GM19193 (cell line): Measurements from ENCODE around the gene TUBGCP6.

Experiments
- POLR2A ChIP-seq: IDR thresholded peaks from 4 replicates; pipeline ENCODE4 v1.6.1; 2011; ENCODE audit not compliant: insufficient read depth, insufficient read length; ENCODE audit errors: extremely low read depth

Gene TUBGCP6

DNA sequence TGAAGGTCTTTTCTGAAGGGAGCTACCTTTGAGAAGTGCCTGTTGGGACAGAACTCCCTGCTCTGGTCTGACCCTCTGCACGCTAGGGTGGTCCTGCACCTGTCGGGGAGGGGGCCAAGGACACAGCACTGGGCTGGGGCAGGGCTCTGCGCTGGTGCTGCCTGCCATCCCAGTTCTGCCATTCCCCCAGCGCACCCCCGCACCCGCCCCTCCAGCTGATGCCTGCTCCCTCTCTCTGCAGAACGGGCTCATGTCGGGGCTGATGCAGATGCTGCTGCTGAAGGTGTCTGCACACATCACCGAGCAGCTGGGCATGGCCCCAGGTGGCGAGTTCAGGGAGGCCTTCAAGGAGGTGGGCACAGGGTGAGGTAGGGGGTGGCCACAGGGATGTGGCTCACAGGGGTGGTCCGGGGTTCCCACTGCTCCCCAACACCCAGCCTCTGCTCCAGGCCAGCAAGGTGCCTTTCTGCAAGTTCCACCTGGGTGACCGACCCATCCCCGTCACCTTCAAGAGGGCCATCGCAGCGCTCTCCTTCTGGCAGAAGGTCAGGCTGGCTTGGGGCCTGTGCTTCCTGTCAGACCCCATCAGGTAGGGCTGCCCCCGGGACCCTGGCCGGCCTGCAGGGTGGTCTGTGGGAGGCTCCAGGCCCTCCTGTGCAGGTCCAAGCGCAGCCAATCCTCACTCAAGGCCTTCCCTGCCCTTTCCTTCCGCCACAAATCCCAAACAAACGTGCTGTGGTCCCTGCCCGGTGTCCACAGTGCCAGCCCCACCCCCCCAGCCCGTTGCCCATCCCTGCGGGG, 47.6 kb downstream of the TUBGCP6 start:
- no peak for TF ChIP-seq POLR2A

DNA sequence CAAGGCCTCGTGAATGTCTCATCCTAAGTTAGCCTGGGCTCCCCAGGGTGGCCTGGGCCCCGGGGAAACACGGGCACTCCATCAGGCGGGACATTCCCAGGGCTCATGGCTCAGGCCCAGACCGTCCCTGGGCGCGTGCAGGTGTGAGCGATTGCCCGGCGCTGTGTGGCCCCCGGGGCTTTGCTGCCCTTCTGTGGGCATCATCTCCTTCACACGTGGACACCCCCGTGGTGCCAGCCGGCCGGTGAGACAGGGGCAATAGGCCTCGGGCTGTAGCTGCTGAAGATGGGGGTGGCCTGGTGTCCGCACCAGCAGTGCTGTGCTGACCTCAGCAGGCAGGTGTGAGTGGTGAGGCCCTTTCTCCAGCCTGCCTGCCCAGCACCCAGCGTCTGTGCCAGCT, 48.6 kb downstream of the TUBGCP6 start:
- TF ChIP-seq POLR2A, result no peak

DNA sequence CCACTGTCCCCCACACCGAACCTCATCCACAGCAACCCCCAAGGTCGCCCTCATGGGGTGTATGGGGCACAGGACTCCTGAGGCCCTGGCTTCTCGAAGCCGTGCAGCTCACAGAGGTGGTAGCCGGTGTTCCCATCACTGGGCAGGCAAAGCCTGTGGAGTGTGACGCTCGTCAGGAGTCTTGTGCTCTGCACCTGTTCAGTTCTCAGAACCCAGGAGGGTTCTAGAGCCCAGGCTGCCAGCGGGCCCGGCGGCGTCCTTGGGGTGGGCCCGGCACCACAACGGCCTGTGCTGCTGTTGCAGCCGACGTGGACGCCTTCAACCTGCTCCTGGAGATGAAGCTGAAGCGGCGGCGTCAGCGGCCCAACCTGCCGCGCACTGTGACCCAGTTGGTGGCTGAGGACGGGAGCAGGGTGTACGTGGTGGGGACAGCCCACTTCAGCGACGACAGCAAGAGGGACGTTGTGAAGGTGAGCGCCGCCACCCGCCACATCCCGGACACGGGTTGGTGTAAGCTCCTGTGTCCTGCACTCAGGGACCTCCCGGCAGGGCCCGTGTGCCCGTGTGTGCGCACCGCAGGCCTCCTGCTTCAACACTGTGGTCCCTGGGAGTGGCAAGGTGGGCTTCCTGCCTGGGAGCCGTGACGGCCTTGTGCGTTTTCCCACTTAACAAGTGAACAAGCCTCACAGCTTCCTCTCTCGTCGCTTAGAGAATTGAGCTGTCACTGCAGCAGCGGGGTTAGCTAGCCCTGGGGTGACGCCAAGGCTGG, 50.6 kb downstream of the TUBGCP6 start:
- no peak for TF ChIP-seq POLR2A

DNA sequence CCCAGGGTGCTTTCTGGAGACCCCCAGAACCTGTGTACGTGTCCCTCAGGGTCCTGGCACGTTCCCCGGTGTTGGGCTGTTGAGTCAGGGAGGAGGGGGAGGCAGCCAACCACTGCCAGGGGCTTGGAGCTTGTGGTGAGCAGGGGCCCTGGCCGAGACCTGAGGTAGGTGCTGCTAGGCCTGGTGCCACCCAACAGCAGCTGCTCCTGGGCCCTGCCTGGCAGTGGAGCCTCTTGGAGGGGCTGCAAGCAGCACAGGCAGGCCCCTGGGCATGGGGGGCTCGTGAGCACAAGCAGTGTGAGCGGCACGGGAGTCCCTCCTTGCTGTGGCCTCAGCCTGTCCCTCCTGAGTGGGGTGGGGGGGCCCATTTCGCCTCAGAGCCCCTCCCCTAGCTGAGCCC, 51.2 kb downstream of the TUBGCP6 start:
- TF ChIP-seq POLR2A, result no peak

DNA sequence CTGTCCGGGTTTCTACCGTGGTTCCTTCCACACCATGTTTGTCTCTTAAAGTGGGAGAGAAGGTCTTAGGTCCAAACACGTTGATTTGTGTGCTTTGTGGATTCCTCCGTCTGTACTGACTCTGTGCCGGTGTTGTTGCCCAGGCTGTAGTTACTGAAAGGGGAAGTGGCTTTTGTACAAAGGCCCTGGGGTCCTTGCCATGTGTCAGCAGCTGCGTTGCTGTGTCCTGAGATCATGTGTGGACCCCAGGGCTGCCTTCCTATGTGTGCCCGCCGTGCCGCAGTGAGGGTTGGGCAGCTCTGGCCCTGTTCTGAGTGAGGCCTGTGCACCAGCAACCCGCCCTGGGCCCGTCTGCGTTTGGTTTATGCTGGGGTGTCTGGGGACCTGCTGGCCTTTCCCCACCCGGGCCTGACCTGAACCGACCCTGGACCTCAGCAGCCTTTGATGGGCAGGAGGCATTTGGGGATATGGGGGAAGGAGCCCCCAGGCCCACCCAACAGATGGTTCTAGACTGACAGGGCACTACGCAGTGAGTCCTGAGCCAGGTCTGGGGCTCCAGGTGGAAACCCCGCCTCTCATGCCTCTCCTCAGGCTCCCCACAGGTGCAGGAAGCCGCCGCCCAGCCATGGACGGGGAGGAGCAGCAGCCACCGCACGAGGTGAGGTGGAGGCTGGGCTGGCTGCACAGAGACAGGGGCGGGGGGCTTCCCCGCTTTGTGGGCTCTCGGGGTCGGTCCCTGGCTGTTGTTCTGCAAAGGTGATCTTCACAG, 52.2 kb downstream of the TUBGCP6 start:
- TF ChIP-seq POLR2A, result no peak

DNA sequence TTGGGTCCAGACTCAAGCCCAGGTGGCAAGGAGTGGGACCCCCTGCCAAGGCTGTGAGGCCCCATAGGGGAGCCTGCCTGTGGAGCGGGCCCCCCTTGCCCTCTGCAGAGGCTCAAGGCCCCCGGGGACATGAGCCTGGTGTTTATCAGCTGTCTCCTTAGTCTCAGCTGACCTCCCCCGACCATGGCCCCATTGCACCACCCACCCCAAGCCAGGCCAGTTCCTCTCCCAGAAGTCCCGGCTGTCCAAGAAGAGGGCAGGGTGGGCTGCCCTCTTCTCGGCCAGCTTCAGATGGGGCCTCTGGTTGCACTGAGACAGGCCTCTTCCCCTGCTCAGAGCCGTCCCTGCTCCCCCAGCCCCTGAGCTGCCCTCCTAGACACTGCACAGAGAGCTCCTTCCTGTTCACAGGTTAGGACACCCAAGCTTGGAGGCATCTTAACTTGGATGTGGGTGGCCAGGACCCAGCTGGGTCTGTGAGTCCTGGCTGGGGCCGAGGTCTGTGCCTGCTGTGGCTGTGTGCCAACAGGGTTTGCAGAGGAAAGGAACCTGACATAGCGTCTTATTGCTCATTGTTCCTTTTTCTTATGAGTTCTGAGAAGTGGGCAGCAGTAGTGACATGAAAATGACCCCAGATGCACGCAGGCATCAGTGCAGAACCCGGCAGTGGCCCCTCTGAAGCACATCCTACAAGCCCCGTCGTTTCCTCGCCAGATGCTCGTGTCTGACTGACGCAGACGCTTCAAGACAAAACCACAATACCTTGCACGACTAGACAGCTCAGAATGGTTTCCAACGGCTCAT, 53.7 kb downstream of the TUBGCP6 start:
- TF ChIP-seq POLR2A, result no peak

DNA sequence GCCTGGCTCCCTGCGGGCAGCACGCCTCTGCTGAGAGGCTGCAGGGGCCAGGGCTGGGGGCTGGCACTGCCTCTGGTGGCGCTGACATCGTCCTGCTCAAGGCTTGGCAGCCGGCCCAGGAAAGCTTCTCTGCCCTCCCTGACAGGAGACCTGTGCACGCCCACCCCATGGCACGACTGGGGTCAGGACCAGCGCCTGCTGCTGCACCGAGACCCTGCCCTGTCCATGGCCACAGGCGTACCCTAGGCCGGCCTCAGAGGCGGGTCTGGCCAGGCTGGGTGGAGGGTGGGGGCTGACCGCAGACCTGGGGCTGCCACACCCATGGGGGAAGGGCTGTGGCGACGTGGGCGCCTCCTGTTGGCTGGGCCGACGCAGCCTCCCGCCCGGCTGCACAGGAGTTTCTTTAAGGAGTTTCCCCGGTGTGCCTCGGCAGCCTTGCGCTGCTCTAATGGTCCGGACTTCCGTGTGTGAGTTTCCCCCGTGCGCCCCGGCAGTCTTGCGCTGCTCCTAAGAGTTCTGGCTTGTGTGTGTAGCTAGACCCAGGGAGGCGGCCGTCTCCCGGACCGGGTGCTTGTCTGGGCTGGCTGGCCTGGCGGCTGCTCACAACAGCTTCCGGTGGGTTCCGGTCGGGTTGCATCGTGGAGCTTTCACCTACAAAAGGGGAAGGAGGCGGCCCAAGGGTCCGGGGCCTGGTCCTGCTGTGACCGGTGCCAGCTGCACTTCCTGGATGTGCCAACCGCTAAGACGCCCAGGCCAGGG, 54.5 kb downstream of the TUBGCP6 start:
- peak; percentile 82 for TF ChIP-seq POLR2A

DNA sequence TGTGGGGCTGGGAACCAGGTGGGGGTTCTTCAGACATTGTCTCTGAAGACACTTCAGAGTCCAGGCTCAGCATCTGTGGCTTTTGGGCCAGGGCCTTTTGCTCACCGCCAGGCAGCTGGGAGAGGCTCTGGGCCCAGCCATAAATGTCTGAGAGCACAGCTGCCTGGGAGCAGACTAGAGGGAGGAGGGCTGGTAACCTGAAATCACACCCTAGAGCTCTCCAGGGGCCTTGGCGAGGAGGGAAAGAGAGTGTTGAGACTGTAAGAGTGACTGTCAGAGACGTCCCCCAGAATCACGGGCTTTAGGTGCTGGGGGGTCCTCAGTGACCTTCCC, 55.0 kb downstream of the TUBGCP6 start:
- no peak for TF ChIP-seq POLR2A

DNA sequence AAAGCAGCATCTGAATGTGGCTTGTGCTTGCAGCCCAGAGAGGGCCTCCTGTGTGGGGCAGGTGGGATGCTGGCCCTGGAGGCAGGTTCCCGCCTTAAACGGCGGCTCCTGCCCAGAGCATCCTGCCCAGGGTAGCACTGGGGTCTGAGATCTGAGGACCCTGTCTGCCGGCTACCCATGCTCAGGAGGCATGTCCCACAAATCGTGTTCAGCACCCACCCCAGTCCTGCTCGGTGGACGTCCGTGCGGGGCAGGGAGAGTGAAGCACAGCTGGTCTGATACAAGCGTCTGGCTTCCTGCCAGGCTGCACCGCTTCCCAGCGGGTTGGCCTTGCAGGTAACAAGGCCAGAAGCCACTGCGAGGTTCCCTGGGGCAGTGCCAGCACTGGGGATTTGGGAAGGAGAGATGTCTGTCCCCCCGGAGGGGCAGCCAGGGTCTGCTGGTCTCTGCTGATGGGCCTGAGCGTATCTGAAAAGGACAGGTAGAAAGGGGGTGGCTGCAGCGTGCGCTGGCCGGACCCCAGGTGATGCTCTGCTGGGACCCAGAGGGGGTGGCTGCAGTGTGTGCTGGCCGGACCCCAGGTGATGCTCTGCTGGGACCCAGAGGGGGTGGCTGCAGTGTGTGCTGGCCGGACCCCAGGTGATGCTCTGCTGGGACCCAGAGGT, 55.5 kb downstream of the TUBGCP6 start:
- TF ChIP-seq POLR2A, result no peak

DNA sequence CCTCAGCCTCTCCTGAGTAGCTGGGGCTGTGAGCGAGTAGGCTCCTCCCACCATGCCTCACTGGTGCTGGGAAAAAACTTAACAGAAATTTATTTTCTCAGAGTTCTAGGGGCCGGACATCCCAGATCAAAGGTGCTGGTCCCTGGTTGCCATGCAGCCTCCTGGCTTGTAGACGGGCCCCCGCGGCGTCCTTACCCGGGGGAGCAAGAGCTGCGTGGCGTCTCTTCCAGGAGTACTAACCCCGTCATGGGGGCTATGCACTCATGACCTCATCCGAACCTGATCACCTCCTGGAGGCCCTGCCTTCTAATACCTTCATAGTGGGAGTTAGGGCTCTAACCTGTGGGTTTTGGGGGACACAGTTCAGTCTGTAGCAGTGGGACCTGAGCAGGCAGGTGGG, 56.5 kb downstream of the TUBGCP6 start:
- TF ChIP-seq POLR2A, result no peak

DNA sequence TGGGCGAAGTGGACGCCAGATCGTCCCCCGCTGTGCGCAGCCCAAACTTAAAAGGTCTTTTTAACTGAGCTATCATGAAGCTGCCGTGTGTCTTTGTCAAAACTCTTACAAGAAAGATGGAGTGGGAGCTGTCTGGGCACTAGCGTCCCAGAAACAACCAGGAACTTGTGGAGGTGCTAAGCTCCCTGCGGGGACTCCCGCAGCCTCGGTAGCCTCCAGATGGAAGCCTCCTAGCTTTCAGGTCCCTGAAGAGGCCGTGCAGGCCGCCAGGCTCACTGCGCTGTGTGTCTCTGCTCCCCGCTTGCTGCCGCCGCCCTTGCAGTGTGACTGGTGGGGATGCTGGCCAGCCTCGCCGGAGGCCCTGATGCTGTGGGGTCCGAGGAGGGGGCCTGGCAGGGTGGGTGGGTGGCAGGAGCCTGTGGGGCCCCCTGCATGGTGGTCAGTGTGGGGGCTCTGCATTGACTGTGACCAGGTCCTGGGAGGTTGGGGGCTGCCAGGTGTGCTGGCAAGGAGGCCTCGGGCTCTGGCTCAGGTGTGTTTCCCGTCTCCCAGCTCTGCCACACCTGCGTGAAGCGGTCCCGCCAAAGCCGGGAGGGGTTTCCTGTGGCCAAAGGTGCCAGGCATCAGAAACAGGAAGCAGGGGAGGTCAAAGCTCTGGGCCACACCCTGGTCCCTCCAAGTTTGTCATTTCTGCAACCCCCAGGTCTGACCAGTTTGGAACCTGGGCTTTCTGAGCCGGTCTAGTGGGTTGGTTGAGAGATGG, 57.9 kb downstream of the TUBGCP6 start:
- no peak for TF ChIP-seq POLR2A

DNA sequence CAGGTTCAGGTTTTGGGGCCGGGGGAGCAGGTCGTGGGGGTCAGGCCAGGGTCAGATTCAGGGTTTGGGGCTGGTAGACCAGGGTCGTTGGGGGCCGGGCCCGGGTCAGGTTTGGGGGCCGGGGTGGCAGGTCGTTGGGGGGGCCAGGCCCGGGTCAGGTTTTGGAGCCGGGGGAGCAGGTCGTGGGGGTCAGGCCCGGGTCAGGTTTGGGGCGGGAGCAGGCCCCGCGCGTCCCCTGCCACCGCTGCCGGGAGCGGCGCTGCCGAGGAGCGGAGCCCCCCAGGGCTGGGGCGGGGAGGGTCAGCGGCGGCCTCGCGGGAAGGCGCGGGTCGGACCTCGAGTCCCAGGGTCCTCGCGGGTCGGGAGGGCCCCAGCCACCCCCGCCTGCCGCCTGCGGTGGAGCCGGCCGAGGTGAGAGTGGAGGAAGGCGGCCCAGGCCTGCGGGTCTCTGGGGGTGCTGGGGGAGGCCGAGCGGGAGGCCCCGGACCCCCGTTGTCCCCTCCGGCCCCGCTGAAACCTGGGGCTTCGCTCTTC, 58.6 kb downstream of the TUBGCP6 start:
- TF ChIP-seq POLR2A, result no peak
